Endodermal cell (in vitro differentiated cells): ENCODE data around the gene CHCHD3. TPM values are rescaled to one million over a fixed set of nuclear protein-coding genes. Genes with fewer than 3 reads are reported as not detected.

Experiments used
- DNase-seq: peaks from one replicate; pipeline ENCODE4 v3.0.0-alpha.2; 2017
- H3K27ac ChIP-seq: 2 replicates; pipeline ENCODE4 v1.5.1; 2013; ENCODE audit warnings: mild to moderate bottlenecking, low read depth, low read length, moderate library complexity
- H3K27me3 ChIP-seq: 2 replicates; pipeline ENCODE4 v1.6.1; 2013; ENCODE audit warnings: mild to moderate bottlenecking, low read length, moderate library complexity; ENCODE audit not compliant: insufficient read depth, control insufficient read depth, poor library complexity, severe bottlenecking
- H3K36me3 ChIP-seq: 2 replicates; pipeline ENCODE4 v1.7.0; 2013; ENCODE audit warnings: mild to moderate bottlenecking, low read length, moderate library complexity; ENCODE audit not compliant: control insufficient read depth, insufficient read depth
- H3K4me1 ChIP-seq: one replicate; pipeline ENCODE4 v1.7.0; 2013; ENCODE audit warnings: low read length; ENCODE audit not compliant: control insufficient read depth, insufficient read depth
- H3K4me3 ChIP-seq: 2 replicates; pipeline ENCODE4 v1.5.1; 2013; ENCODE audit warnings: mild to moderate bottlenecking, low read length, moderate library complexity
- H3K9ac ChIP-seq: 2 replicates; pipeline ENCODE4 v1.6.1; 2013; ENCODE audit warnings: mild to moderate bottlenecking, low read length, moderate library complexity; ENCODE audit not compliant: poor library complexity, severe bottlenecking; ENCODE audit errors: extremely low read depth
- H3K9me3 ChIP-seq: 2 replicates; pipeline ENCODE4 v1.6.1; 2013; ENCODE audit warnings: mild to moderate bottlenecking, low read length, moderate library complexity; ENCODE audit not compliant: control insufficient read depth
- H3K27ac Mint-ChIP-seq: 2 replicates; pipeline ENCODE4 v1.8.0; 2020; ENCODE audit warnings: mixed read lengths
- H3K27me3 Mint-ChIP-seq: 2 replicates; pipeline ENCODE4 v1.8.0; 2021; ENCODE audit warnings: mild to moderate bottlenecking, mixed read lengths; ENCODE audit not compliant: insufficient read depth
- H3K36me3 Mint-ChIP-seq: 2 replicates; pipeline ENCODE4 v1.8.0; 2020; ENCODE audit warnings: low read depth, mixed read lengths
- H3K4me1 Mint-ChIP-seq: 2 replicates; pipeline ENCODE4 v1.8.0; 2020; ENCODE audit warnings: mixed read lengths
- H3K4me3 Mint-ChIP-seq: 2 replicates; pipeline ENCODE4 v1.8.0; 2020; ENCODE audit warnings: mild to moderate bottlenecking, moderate library complexity, mixed read lengths
- H3K9me3 Mint-ChIP-seq: 2 replicates; pipeline ENCODE4 v1.8.0; 2020; ENCODE audit warnings: mild to moderate bottlenecking, mixed read lengths
- CTCF ChIP-seq: fragments of 200-600 bp; sonication (generic); conservative IDR thresholded peaks from 2 replicates; pipeline ENCODE4 v1.5.0; 2021; ENCODE audit warnings: antibody characterized with exemption, mild to moderate bottlenecking
- WGBS, 2 experiments: methylation state at CpG; one replicate each; pipeline versions ENCODE4 v1.1.5 to v1.1.7; 2013; ENCODE audit warnings: missing lambda C conversion rate in 2 of 2, mixed read lengths in 1 of 2; ENCODE audit not compliant: insufficient coverage in 1 of 2, insufficient read length in 1 of 2; 5-methylcytosine and 5-hydroxymethylcytosine counted together
- total RNA-seq, 2 donors: library from RNA; stranded (reverse); fragmentation: NEBNext Ultra II Directional in 1 of 2; extraction: Animal tissue kit (Norgen Biotek cat#: 25700) in 1 of 2; gene quantifications; 2 replicates in 1 of 2; 3 replicates in 1 of 2; pipeline ENCODE4 v1.2.1, GENCODE V29; 2021

The CHCHD3 gene
- total RNA-seq, 2 donors from 2014 or later: 70.4 to 75.2 TPM

GRCh38 chr7:132757783-132758182 is 324.1 kb downstream of the CHCHD3 start:
- Histone ChIP-seq H3K9ac (no peak overlapping the region), H3K4me3 (no peak overlapping the region), H3K4me1 (peaks cover 3% of the 10 kb centered on the region), H3K27me3 (no peaks in the 10 kb centered on the region), H3K27ac (no peak overlapping the region), H3K9me3 (peaks cover 14% of the 10 kb centered on the region), H3K36me3 (no peaks in the 10 kb centered on the region)
- no peaks in the 10 kb centered on the region for H3K36me3 Mint-ChIP-seq
- no peak overlapping the region for H3K27ac Mint-ChIP-seq
- H3K4me3 Mint-ChIP-seq: no peak overlapping the region
- H3K4me1 Mint-ChIP-seq: peaks cover 4% of the 10 kb centered on the region
- 89% methylated on average over 2 of the region's 3 CpGs; no CpG with 5 or more reads in 1 of the 2 experiments for WGBS, 2 experiments
- H3K27me3 Mint-ChIP-seq: peaks cover 2% of the 10 kb centered on the region
- peaks cover 23% of the 10 kb centered on the region for H3K9me3 Mint-ChIP-seq
- DNase-seq: no peak
- no peak for TF ChIP-seq CTCF

GRCh38 chr7:132756484-132756990 is 325.4 kb downstream of the CHCHD3 start:
- Mint-ChIP-seq H3K36me3 (no peaks in the 10 kb centered on the region), H3K9me3 (peaks cover 21% of the 10 kb centered on the region), H3K27ac (no peak overlapping the region), H3K4me3 (no peak overlapping the region), H3K4me1 (peaks cover 12% of the 10 kb centered on the region), H3K27me3 (no peaks in the 10 kb centered on the region)
- TF ChIP-seq CTCF: no peak
- Histone ChIP-seq H3K4me3 (no peak overlapping the region), H3K9me3 (peaks cover 14% of the 10 kb centered on the region), H3K27me3 (no peaks in the 10 kb centered on the region), H3K9ac (no peak overlapping the region), H3K36me3 (no peaks in the 10 kb centered on the region), H3K4me1 (peaks cover 3% of the 10 kb centered on the region), H3K27ac (no peak overlapping the region)
- WGBS, 2 experiments: 63 to 96% methylated on average over 2 to 5 of the region's 5 CpGs
- no peak for DNase-seq

GRCh38 chr7:132755538-132756483 is 326.1 kb downstream of the CHCHD3 start:
- peak; percentile 24 for TF ChIP-seq CTCF
- no peak for DNase-seq
- Histone ChIP-seq H3K9me3 (peaks cover 14% of the 10 kb centered on the region), H3K4me1 (no peaks in the 10 kb centered on the region), H3K4me3 (no peak overlapping the region), H3K9ac (no peak overlapping the region), H3K27me3 (no peaks in the 10 kb centered on the region), H3K27ac (no peak overlapping the region), H3K36me3 (no peaks in the 10 kb centered on the region)
- Mint-ChIP-seq H3K27me3 (no peaks in the 10 kb centered on the region), H3K27ac (no peak overlapping the region), H3K36me3 (no peaks in the 10 kb centered on the region), H3K4me3 (no peak overlapping the region), H3K4me1 (peaks cover 18% of the 10 kb centered on the region), H3K9me3 (peaks cover 15% of the 10 kb centered on the region)
- WGBS, 2 experiments: 84 to 86% methylated on average over 4 to 5 of the region's 5 CpGs
